GM19239 (cell line): ENCODE results near the gene SLC4A3.
"Not testable (repeated sequence)": the region's sequence is repeated elsewhere in the genome, so short reads cannot be mapped to it uniquely, and the experiment has no call there.

Source experiments
- DNase-seq: peaks from one replicate; pipeline ENCODE4 v3.0.0; 2011; ENCODE audit warnings: low spot score; ENCODE audit not compliant: insufficient read length
- FAIRE-seq: peaks from 2 replicates; lab custom pipeline; 2011; peaks lifted over from hg19 to GRCh38; lab: Jason Lieb, UNC

Gene SLC4A3

DNA sequence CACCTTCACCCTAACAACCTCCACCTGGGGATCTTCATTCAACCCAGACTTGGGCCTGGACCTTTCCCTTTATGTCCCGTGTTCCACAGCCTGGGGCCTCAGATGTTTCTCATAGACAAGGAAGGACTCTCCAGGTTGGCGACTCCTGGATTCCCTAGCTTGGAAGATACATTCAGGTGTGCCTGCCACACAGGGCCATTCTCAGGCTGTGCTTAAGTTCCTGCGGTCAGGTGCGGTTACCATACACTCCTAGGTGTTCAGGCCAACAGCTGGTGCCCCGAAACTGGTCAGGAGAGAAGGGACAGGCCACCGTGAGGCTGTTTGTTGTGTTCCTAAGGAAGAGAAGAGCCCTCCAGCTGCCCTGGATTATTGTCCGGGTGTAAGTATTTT, 15.6 kb downstream of the SLC4A3 start:
- FAIRE-seq (no peak), DNase-seq (no peak)

DNA sequence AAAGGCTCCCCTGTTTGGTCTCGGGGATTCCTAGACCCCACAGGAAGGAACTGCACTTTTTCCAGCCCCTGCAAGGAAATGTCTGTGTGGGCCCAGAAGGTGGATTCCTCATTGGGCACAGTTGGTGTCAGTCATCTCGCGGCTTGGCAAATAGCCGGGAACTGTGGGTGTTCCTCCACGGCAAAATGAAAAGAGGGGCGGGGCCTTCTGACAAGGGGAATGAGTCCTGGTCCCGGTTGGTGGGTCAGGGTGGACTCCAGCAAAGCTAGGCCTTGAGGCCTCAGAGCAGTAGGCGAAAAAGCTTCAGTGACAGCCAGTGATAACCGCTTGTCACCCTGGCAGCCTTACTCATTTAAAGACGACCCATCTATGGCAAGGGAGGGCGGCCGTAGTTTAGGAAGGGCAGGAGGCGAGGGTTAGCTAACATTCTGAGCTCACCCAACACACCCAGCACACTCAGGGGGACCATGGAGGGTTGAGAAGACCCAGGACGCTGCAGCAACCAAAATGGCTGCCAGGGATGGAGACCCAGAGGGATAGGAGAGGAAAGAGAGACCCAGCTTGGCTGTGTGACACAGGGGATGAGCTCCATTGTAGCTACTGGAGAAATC, 16.5 kb downstream of the SLC4A3 start:
- DNase-seq (no peak), FAIRE-seq (no peak)

GRCh38 chr2:219644801-219645480, 17.5 kb downstream of the SLC4A3 start:
- no peak for FAIRE-seq
- DNase-seq: no peak

GRCh38 chr2:219645631-219646527, 18.4 kb downstream of the SLC4A3 start:
- no peak for DNase-seq
- no peak for FAIRE-seq

- no peak for FAIRE-seq
- no peak for DNase-seq
Measured at GRCh38 chr2:219648176-219648575, 20.7 kb downstream of the SLC4A3 start.

GRCh38 chr2:219648963-219649362, 21.5 kb downstream of the SLC4A3 start:
- no peak for DNase-seq
- no peak for FAIRE-seq

DNA sequence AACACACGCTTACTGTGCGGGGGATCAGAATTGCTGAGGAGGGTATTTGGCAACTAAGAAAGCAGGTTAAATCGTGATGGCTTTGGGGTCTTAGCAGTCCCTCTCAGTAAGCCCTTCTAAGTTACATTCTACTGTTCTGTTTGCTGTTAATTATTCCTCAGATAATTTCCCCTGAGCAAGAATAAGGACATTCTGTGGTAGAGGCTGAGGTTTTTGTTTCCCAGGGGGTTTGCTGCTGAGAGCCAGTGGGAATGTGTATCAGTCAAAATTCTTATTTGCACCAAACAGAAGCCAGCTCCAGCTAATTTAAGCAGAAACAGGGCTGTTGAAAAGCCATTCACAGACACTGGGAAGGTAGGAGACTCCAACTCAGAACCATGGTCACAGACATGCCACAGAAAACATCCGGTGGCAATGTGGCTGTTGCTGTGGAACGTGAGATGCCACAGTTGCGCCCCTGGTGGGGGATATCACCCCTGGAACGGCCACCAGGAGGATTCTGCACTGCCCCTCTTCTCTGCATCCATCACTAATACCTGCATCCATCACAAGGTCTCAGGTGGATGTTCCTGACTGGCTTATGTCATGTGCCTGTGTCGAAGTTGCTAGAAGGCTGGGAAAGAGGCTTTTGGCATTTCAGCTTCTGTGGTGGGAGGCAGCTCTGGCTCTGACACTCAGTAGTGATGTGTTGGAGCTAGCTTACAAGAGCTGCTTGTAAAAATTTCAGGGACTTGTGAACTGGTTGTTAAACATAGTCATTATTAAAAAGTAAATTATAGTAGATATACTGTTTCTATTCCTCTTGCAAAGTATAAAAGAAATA, 23.2 kb downstream of the SLC4A3 start:
- FAIRE-seq (no peak), DNase-seq (no peak)

GRCh38 chr2:219651656-219652055, 24.2 kb downstream of the SLC4A3 start:
- FAIRE-seq, DNase-seq: not testable (repeated sequence)

- no peak for DNase-seq
- FAIRE-seq: no peak
Measured at GRCh38 chr2:219656526-219656925, 29.1 kb downstream of the SLC4A3 start.

- DNase-seq: no peak
Measured at GRCh38 chr2:219658196-219658846, 30.9 kb downstream of the SLC4A3 start.

GRCh38 chr2:219658874-219659273, 31.4 kb downstream of the SLC4A3 start:
- DNase-seq: no peak
- no peak for FAIRE-seq

More at GRCh38 chr2:219658196-219658846, 30.9 kb downstream of the SLC4A3 start:
- no peak for FAIRE-seq

GRCh38 chr2:219661197-219661954, 33.9 kb downstream of the SLC4A3 start:
- FAIRE-seq: peak; percentile 8
- no peak for DNase-seq

- FAIRE-seq (no peak), DNase-seq (no peak)
Measured at GRCh38 chr2:219661955-219662395, 34.5 kb downstream of the SLC4A3 start.

- FAIRE-seq (no peak), DNase-seq (no peak)
Measured at GRCh38 chr2:219662566-219662965, 35.1 kb downstream of the SLC4A3 start.

GRCh38 chr2:219663116-219663762, 35.8 kb downstream of the SLC4A3 start:
- no peak for DNase-seq
- FAIRE-seq: no peak

GRCh38 chr2:219664041-219664440, 36.6 kb downstream of the SLC4A3 start:
- no peak for FAIRE-seq
- no peak for DNase-seq

DNA sequence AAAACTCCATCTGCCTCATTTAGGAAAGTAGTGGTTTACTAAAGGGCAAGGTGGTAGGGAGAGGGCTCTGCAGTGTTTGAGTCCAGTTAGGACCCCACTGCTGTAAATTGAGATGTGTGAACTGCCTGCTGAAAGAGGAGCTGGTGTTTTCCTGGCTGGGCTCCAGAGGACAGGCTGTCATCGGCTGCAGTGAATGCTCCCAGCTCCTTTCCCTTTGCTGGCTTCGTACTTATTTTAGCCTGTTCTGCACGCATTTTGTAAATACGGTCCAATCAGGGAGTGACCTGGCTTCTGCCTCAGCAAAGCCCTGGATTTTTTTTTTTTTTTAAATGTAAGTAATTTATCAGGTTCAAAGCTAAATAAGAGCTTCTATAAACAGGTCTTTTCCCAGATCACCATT, 37.5 kb downstream of the SLC4A3 start:
- no peak for FAIRE-seq
- no peak for DNase-seq

- DNase-seq: no peak
- FAIRE-seq: no peak
Measured at GRCh38 chr2:219665926-219666325, 38.5 kb downstream of the SLC4A3 start.
